ENCODE measurements around the gene PURA.

Gene PURA

DNA sequence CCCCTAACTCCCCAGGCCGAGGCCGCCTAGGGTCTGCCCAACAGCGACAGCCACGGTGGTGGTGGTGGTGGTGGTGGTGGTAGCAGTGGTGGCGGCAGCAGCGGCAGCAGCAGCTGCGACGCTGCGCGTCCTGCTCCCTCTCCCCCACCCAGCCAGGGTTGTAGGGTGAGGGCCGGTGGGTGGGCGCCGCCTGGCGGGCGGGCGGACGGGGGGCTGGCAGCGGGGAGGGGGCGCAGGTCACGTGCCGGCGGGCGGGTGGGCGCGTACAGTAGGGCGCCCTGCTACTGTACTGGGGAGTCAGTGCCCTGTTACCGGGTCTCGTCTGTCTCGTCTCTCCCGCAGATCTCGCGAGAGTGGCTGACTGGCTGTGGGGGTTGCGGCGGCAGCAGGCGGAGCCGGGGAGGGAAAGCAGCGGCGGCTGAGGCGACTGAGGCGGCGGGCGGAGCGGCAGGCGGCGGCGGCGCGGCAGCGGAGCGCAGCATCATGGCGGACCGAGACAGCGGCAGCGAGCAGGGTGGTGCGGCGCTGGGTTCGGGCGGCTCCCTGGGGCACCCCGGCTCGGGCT lies at the start of gene PURA:
PURA (plus strand) TSS at position 411 of the 565 bp plus-strand sequence; CDS start at position 484, 73 bp downstream.
- Histone ChIP-seq H3K4me1 (ENCODE audit: control insufficient read depth, low read length) (peaks cover 69% of the 10 kb centered on the region), H3K4me3 (ENCODE audit: low read length) (peak within 1 kb of the TSS; percentile 92), H3K27ac (ENCODE audit: low read depth, low read length) (peak within 1 kb of the TSS; percentile 39), H3K27me3 (ENCODE audit: control insufficient read depth, low read length) (no peaks in the 10 kb centered on the region), H3K79me2 (ENCODE audit: control insufficient read depth, low read length) (peaks cover 94% of the 10 kb centered on the region), H4K20me1 (ENCODE audit: control insufficient read depth, insufficient read depth, low read depth, low read length) (peaks cover 37% of the 10 kb centered on the region), H3K9me3 (ENCODE audit: control insufficient read depth, insufficient read depth, low read length) (no peaks in the 10 kb centered on the region), H3K36me3 (ENCODE audit: control insufficient read depth, low read length) (peaks cover 22% of the 10 kb centered on the region), H3K4me2 (ENCODE audit: low read length) (peak within 1 kb of the TSS; percentile 98), H3K9me2 (replicated peaks; ENCODE audit: control insufficient read depth, low read length) (no peaks in the 10 kb centered on the region), H3F3A (ENCODE audit: control insufficient read depth, insufficient read depth) (peaks cover 27% of the 10 kb centered on the region)
- peak; percentile 50 for TF ChIP-seq CTCF (IDR thresholded peaks at IDR 0.05; ENCODE audit: low read depth, low read length, poor library complexity, severe bottlenecking)
- no peak for TF ChIP-seq EZH2phosphoT487 (IDR thresholded peaks at IDR 0.05; ENCODE audit: borderline replicate concordance, low read length)

DNA sequence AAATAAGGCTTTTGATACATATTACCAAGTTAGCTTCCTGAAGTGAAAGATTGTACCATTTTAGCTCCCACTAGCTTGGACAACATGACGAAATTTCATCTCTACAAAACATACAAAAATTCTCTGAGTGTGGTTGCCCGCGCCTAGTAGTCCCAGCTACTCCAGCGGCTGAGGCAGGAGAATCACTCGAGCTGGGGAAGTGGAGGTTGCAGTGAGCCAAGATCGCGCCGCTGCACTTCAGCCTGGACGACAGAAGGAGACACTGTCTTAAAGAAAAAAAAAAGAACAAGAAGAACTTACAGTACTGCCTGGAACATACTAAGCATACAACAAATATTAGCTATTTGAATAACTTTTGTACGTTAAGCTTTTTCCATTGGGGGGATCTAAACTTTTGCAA lies 41.1 kb upstream of the PURA start:
- no peak overlapping the region for H3K4me2 ChIP-seq (ENCODE audit: low read length)
- H3F3A ChIP-seq (ENCODE audit: control insufficient read depth, insufficient read depth) = no peaks in the 10 kb centered on the region
- H3K9me2 ChIP-seq (replicated peaks; ENCODE audit: control insufficient read depth, low read length) = no peaks in the 10 kb centered on the region
- no peak overlapping the region for H3K4me3 ChIP-seq (ENCODE audit: low read length)
- no peaks in the 10 kb centered on the region for H3K4me1 ChIP-seq (ENCODE audit: control insufficient read depth, low read length)
- H3K9me3 ChIP-seq (ENCODE audit: control insufficient read depth, insufficient read depth, low read length) = no peaks in the 10 kb centered on the region
- H3K27me3 ChIP-seq (ENCODE audit: control insufficient read depth, low read length) = peaks cover 31% of the 10 kb centered on the region
- no peak overlapping the region for H3K27ac ChIP-seq (ENCODE audit: low read depth, low read length)
- H3K79me2 ChIP-seq (ENCODE audit: control insufficient read depth, low read length) = no peaks in the 10 kb centered on the region
- H3K36me3 ChIP-seq (ENCODE audit: control insufficient read depth, low read length) = no peaks in the 10 kb centered on the region
- no peaks in the 10 kb centered on the region for H4K20me1 ChIP-seq (ENCODE audit: control insufficient read depth, insufficient read depth, low read depth, low read length)
- TF ChIP-seq CTCF (IDR thresholded peaks at IDR 0.05; ENCODE audit: low read depth, low read length, poor library complexity, severe bottlenecking) (no peak), EZH2phosphoT487 (IDR thresholded peaks at IDR 0.05; ENCODE audit: borderline replicate concordance, low read length) (no peak)

DNA sequence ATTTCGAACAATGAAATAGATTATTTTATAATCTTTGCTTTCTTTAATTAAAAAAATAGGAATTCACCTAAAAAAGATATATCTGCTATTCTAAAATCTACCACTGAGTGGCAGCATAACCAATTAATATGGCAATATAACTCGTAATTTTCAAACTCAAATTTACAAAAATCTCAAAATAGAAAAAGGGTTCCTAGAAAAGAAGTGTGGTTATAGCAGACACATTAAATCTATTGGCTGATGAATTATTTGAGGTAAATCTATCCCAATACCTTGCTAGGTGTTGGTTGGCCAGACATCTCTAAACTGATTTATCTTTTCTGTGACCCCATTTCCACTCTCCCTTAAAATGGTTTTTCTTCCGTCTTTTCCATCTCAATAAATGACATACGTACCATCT lies 40.6 kb upstream of the PURA start:
- Histone ChIP-seq H3K4me3 (ENCODE audit: low read length) (no peak overlapping the region), H3K9me3 (ENCODE audit: control insufficient read depth, insufficient read depth, low read length) (no peaks in the 10 kb centered on the region), H3F3A (ENCODE audit: control insufficient read depth, insufficient read depth) (no peaks in the 10 kb centered on the region), H3K27ac (ENCODE audit: low read depth, low read length) (no peak overlapping the region), H3K4me1 (ENCODE audit: control insufficient read depth, low read length) (no peaks in the 10 kb centered on the region), H3K27me3 (ENCODE audit: control insufficient read depth, low read length) (peaks cover 26% of the 10 kb centered on the region), H3K79me2 (ENCODE audit: control insufficient read depth, low read length) (no peaks in the 10 kb centered on the region), H4K20me1 (ENCODE audit: control insufficient read depth, insufficient read depth, low read depth, low read length) (no peaks in the 10 kb centered on the region), H3K4me2 (ENCODE audit: low read length) (no peak overlapping the region), H3K9me2 (replicated peaks; ENCODE audit: control insufficient read depth, low read length) (no peaks in the 10 kb centered on the region), H3K36me3 (ENCODE audit: control insufficient read depth, low read length) (no peaks in the 10 kb centered on the region)
- TF ChIP-seq CTCF (IDR thresholded peaks at IDR 0.05; ENCODE audit: low read depth, low read length, poor library complexity, severe bottlenecking) (peak; percentile 52), EZH2phosphoT487 (IDR thresholded peaks at IDR 0.05; ENCODE audit: borderline replicate concordance, low read length) (no peak)

Data from DOHH2 (cell line).